K562 (cell line): ENCODE results near the gene NDFIP1. TPM values are rescaled to one million over a fixed set of nuclear protein-coding genes. Genes with fewer than 3 reads are reported as not detected.

Experiments
- ATAC-seq: fragments of 200-7000 bp; cut with Tn5 transposase; 3 replicates; pipeline ENCODE4 v1.9.1; 2020; ENCODE audit warnings: moderate library complexity
- BruUV-seq: library from RNA; stranded (reverse); fragments of 400-500 nt; replicated peaks from 2 replicates; lab custom pipeline; 2021; lab: Mats Ljungman, UMichigan
- CTCF ChIA-PET: fragments of 300-600 bp; formaldehyde crosslinking; extraction: SDS; loops from one replicate; lab custom pipeline; 2021; ENCODE audit warnings: low intra/inter-chr PET ratio; lab: Yijun Ruan, JAX
- POLR2A ChIA-PET: fragments of 300-600, 350-650 bp; sonication (Branson Sonifier 250); formaldehyde crosslinking; extraction: SDS; loops from one replicate; lab custom pipeline; 2021; ENCODE audit warnings: antibody characterized with exemption, inconsistent platforms; lab: Yijun Ruan, JAX
- DNase-seq, 4 experiments: peaks; one replicate each; pipeline versions ENCODE4 v3.0.0 to v3.0.0-alpha.2; 2011 to 2018; ENCODE audit warnings: low spot score in 3 of 4, mixed read lengths in 3 of 4; ENCODE audit errors: extremely low read depth in 1 of 4
- FAIRE-seq: peaks from 2 replicates; lab custom pipeline; 2011; peaks lifted over from hg19 to GRCh38; lab: Jason Lieb, UNC
- H2AFZ ChIP-seq: 2 replicates; pipeline ENCODE4 v1.6.0; 2011; ENCODE audit warnings: low read depth, low read length, control low read depth, inconsistent platforms
- H3K27ac ChIP-seq: fragments of 200-600 bp; 3 replicates; pipeline ENCODE4 v1.8.0; 2011; ENCODE audit warnings: low read depth, mild to moderate bottlenecking, control low read depth, inconsistent platforms, low read length, moderate library complexity, mixed read lengths; ENCODE audit errors: extremely low read depth
- H3K27me3 ChIP-seq, 2 experiments: fragments of 300-600 bp in 1 of 2; 2 replicates in 1 of 2; 3 replicates in 1 of 2; pipeline versions ENCODE4 v1.6.0 to v1.8.0; 2011; ENCODE audit warnings: inconsistent platforms in 2 of 2, low read length in 2 of 2, mild to moderate bottlenecking in 1 of 2, mixed read lengths in 1 of 2, moderate library complexity in 1 of 2; ENCODE audit not compliant: control insufficient read depth in 2 of 2, insufficient read depth in 2 of 2
- H3K36me3 ChIP-seq: fragments of 300-600 bp; 3 replicates; pipeline ENCODE4 v1.8.0; 2011; ENCODE audit warnings: mild to moderate bottlenecking, low read length, inconsistent platforms; ENCODE audit not compliant: control insufficient read depth, insufficient read depth
- H3K4me1 ChIP-seq, 2 experiments: fragments of 200-600 bp in 1 of 2; replicated peaks in 1 of 2; 2 replicates in 1 of 2; 3 replicates in 1 of 2; pipeline versions ENCODE4 v1.5.1 to v1.8.0; 2011; ENCODE audit warnings: inconsistent platforms in 2 of 2, low read length in 2 of 2, mild to moderate bottlenecking in 1 of 2, mixed read lengths in 1 of 2, moderate library complexity in 1 of 2; ENCODE audit not compliant: control insufficient read depth in 2 of 2, insufficient read depth in 2 of 2
- H3K4me2 ChIP-seq: 2 replicates; pipeline ENCODE4 v1.6.1; 2011; ENCODE audit warnings: low read length, control low read depth, inconsistent platforms, mixed read lengths; ENCODE audit not compliant: insufficient read depth
- H3K4me3 ChIP-seq: fragments of 200-600 bp; sonication (generic), shearing (Covaris generic); 2 replicates; pipeline ENCODE4 v1.5.1; 2016; ENCODE audit warnings: control low read depth, inconsistent platforms
- H3K79me2 ChIP-seq: fragments of 200-600 bp; 3 replicates; pipeline ENCODE4 v1.8.0; 2011; ENCODE audit warnings: low read length, inconsistent platforms; ENCODE audit not compliant: control insufficient read depth, insufficient read depth
- H3K9ac ChIP-seq, 2 experiments: 2 replicates each; pipeline versions ENCODE4 v1.6.0 to v1.6.1; 2011; ENCODE audit warnings: low read depth in 2 of 2, low read length in 2 of 2, control low read depth in 1 of 2, inconsistent platforms in 1 of 2, mild to moderate bottlenecking in 1 of 2, mixed read lengths in 1 of 2; ENCODE audit not compliant: insufficient read depth in 1 of 2
- H3K9me1 ChIP-seq: one replicate; pipeline ENCODE4 v1.6.0; 2011; ENCODE audit warnings: inconsistent platforms, mild to moderate bottlenecking, low read length, moderate library complexity; ENCODE audit not compliant: control insufficient read depth, insufficient read depth
- H3K9me3 ChIP-seq: replicated peaks from 2 replicates; pipeline ENCODE4 v1.5.1; 2011; ENCODE audit warnings: low read depth, low read length, inconsistent platforms; ENCODE audit not compliant: control insufficient read depth, insufficient read depth
- H4K20me1 ChIP-seq: replicated peaks from 2 replicates; pipeline ENCODE4 v1.6.1; 2011; ENCODE audit warnings: low read length, inconsistent platforms, mixed read lengths; ENCODE audit not compliant: control insufficient read depth, insufficient read depth
- ARID3B ChIP-seq: fragments of 250-450 bp; sonication (Bioruptor Pico); IDR thresholded peaks from 2 replicates; pipeline ENCODE4 v1.4.0; 2020; ENCODE audit warnings: borderline replicate concordance
- CXXC5 ChIP-seq: fragments of 250-450 bp; sonication (Bioruptor Pico); IDR thresholded peaks from 2 replicates; pipeline ENCODE4 v1.8.0; 2022; ENCODE audit warnings: inconsistent platforms, mild to moderate bottlenecking, moderate library complexity
- DACH1 ChIP-seq: fragments of 450-650 bp; IDR thresholded peaks from 2 replicates; pipeline ENCODE4 v1.6.1; 2018; ENCODE audit not compliant: partially characterized antibody
- EP400 ChIP-seq: fragments of 450-650 bp; IDR thresholded peaks from 2 replicates; pipeline ENCODE4 v1.6.1; 2017; ENCODE audit warnings: antibody characterized with exemption, mild to moderate bottlenecking, moderate library complexity
- FOXP1 ChIP-seq: sonication (generic); formaldehyde crosslinking; IDR thresholded peaks from 2 replicates; pipeline ENCODE4 v1.8.0; 2022; ENCODE audit warnings: mild to moderate bottlenecking, missing genetic modification reagents
- GTF2A2 ChIP-seq: IDR thresholded peaks from 2 replicates; pipeline ENCODE4 v1.6.1; 2016; ENCODE audit warnings: mild to moderate bottlenecking, missing genetic modification characterization, missing compliant biosample characterization
- NELFE ChIP-seq: IDR thresholded peaks from 2 replicates; pipeline ENCODE4 v1.6.1; 2011; ENCODE audit warnings: mild to moderate bottlenecking; ENCODE audit not compliant: insufficient read depth, insufficient read length
- NONO ChIP-seq, 2 experiments: fragments of 200-400 bp in 1 of 2; fragments of 450-650 bp in 1 of 2; formaldehyde crosslinking in 1 of 2; IDR thresholded peaks; 2 replicates each; pipeline ENCODE4 v1.6.1; 2017; ENCODE audit warnings: low read depth in 2 of 2, mild to moderate bottlenecking in 2 of 2, moderate library complexity in 2 of 2, low read length in 1 of 2
- PRPF4 ChIP-seq: fragments of 200-400 bp; formaldehyde crosslinking; IDR thresholded peaks from one replicate; pipeline ENCODE4 v1.6.1; 2017; ENCODE audit warnings: low read length, low read depth, mild to moderate bottlenecking; ENCODE audit not compliant: insufficient read depth, poor library complexity, severe bottlenecking
- SRSF3 ChIP-seq: fragments of 200-400 bp; formaldehyde crosslinking; IDR thresholded peaks from 2 replicates; pipeline ENCODE4 v1.6.1; 2016; ENCODE audit warnings: mild to moderate bottlenecking, low read length, moderate library complexity; ENCODE audit not compliant: insufficient read depth
- ZBTB11 ChIP-seq, 3 experiments: fragments of 200-800 bp in 1 of 3; fragments of 250-450 bp in 1 of 3; fragments of 450-650 bp in 1 of 3; sonication (Bioruptor Pico) in 1 of 3; sonication (Bioruptor generic) in 1 of 3; formaldehyde crosslinking in 1 of 3; IDR thresholded peaks; 2 replicates each; pipeline versions ENCODE4 v1.6.1 to v1.8.0; 2016 to 2022; ENCODE audit warnings: mild to moderate bottlenecking in 2 of 3, missing genetic modification characterization in 2 of 3, missing compliant biosample characterization in 1 of 3, moderate library complexity in 1 of 3
- ZC3H4 ChIP-seq: sonication (generic); formaldehyde crosslinking; IDR thresholded peaks from 2 replicates; pipeline ENCODE4 v1.9.0; 2021; ENCODE audit warnings: missing genetic modification reagents, borderline replicate concordance
- ZNF3 ChIP-seq: fragments of 250-450 bp; sonication (Bioruptor Pico); IDR thresholded peaks from 2 replicates; pipeline ENCODE4 v1.5.0; 2021; ENCODE audit warnings: mild to moderate bottlenecking, moderate library complexity
- ZNF436 ChIP-seq: fragments of 250-450, 450-650 bp; sonication (Bioruptor Pico); formaldehyde crosslinking; IDR thresholded peaks from 2 replicates; pipeline ENCODE4 v1.7.0; 2020; ENCODE audit warnings: mild to moderate bottlenecking
- WGBS: fragments of 100-300 bp; shearing (Covaris generic); methylation state at CpG from one replicate; pipeline ENCODE4 v1.1.6; 2016; ENCODE audit warnings: low coverage, mixed read lengths; ENCODE audit not compliant: insufficient coverage; ENCODE audit errors: missing lambda C conversion rate; 5-methylcytosine and 5-hydroxymethylcytosine counted together
- in situ Hi-C: fragments of 300-500 bp; cut with MboI; formaldehyde crosslinking; loops from 4 replicates; pipeline ENCODE4 v1.15.0; 2018; ENCODE audit warnings: inconsistent platforms, mixed read lengths
- intact Hi-C: fragments of 100-400 bp; cut with micrococcal nuclease; formaldehyde crosslinking; loops from 2 replicates; pipeline ENCODE4 v1.14.2; 2022
- polyA plus RNA-seq, 8 experiments: library from polyadenylated mRNA; depleted of rRNA in 4 of 8; stranded (reverse) in 5 of 8; unstranded in 3 of 8; fragments of >200 nt; fragmentation: Nextera tagmentation in 2 of 8; fragmentation: Illumina TruSeq in 1 of 8; extraction: Ambion mirVana in 2 of 8; extraction: Trizol in 1 of 8; gene quantifications; 2 replicates each; pipeline versions ENCODE4 v1.2.1 to v1.2.3, GENCODE V29; 2011 to 2014; ENCODE audit warnings: inconsistent platforms in 1 of 8, missing spikeins in 1 of 8
- total RNA-seq, 7 experiments: library from RNA; depleted of rRNA in 6 of 7; stranded (reverse); fragments of >200 nt in 6 of 7; fragmentation: Illumina TruSeq in 2 of 7; extraction: Trizol in 2 of 7; gene quantifications; 2 replicates each; pipeline versions ENCODE4 v1.2.1 to v1.2.3, GENCODE V29; 2011 to 2021; ENCODE audit warnings: low replicate concordance in 1 of 7

NDFIP1 gene
- total and polyA plus RNA-seq, 9 of the 15 experiments (the other 6 are each of a cell fraction or from before 2014, with no cell fraction given) = 5.3 to 37.5 (median 31.9) TPM

- peaks cover 6% of the 10 kb centered on the region; the same call in 2 of the 3 replicates for H3K36me3 ChIP-seq
- H3K27me3 ChIP-seq = no peaks in the 10 kb centered on the region
- peaks cover 24% of the 10 kb centered on the region for H3K79me2 ChIP-seq
- H3K9ac ChIP-seq = no peak overlapping the region
- WGBS = 28% methylated on average over 3 of the region's 3 CpGs
- in situ Hi-C loops = no loop called here
- BruUV-seq = no TSS peak
- ChIA-PET POLR2A (interaction anchor here (0.6 to 1.0 kb wide), 2 partner anchors 12 to 14 kb away, joined by 3 to 4 read pairs; no protein-coding TSS in a partner anchor), CTCF (no interaction called here)
- no peak overlapping the region for H3K4me3 ChIP-seq
- intact Hi-C loops = no loop called here
- DNase-seq (no peak), FAIRE-seq (no peak), ATAC-seq (no peak)
- no peaks in the 10 kb centered on the region for H3K9me3 ChIP-seq
- no peaks in the 10 kb centered on the region for H4K20me1 ChIP-seq
- 0 out of 2 replicates have a peak overlapping the region, but pooled peaks have one; percentile 9 for H2AFZ ChIP-seq
- H3K27ac ChIP-seq = no peak overlapping the region
- H3K4me1 ChIP-seq = peaks cover 18 to 20% of the 10 kb centered on the region in 2 experiments
- no peaks in the 10 kb centered on the region for H3K9me1 ChIP-seq
- H3K4me2 ChIP-seq = no peak overlapping the region
- TF ChIP-seq ZNF436 (no peak), ARID3B (CRISPR knock-in tag) (no peak), NONO (IDR thresholded peaks at IDR 0.05; ENCODE audit: low read depth in 2 of 2, low read length in 1 of 2) (no peak), ZBTB11 (CRISPR knock-in tag; IDR thresholded peaks at IDR 0.05) (no peak), FOXP1 (no peak), GTF2A2 (no peak), NELFE (no peak), SRSF3 (no peak), DACH1 (no peak), CXXC5 (no peak), ZC3H4 (CRISPR knock-in tag) (no peak), EP400 (no peak), ZNF3 (CRISPR knock-in tag) (no peak), PRPF4 (no peak)
Observed at GRCh38 chr5:142106061-142106460, 2.5 kb upstream of the NDFIP1 start.
